GM19025 (cell line): ENCODE data around the gene CLVS2.

Experiments
- ATAC-seq: cut with Tn5 transposase; IDR thresholded peaks from one replicate; pipeline ENCODE4 v1.9.1; 2021; ENCODE audit warnings: mild to moderate bottlenecking, low read depth, moderate library complexity; ENCODE audit not compliant: unreplicated experiment

CLVS2 gene

DNA sequence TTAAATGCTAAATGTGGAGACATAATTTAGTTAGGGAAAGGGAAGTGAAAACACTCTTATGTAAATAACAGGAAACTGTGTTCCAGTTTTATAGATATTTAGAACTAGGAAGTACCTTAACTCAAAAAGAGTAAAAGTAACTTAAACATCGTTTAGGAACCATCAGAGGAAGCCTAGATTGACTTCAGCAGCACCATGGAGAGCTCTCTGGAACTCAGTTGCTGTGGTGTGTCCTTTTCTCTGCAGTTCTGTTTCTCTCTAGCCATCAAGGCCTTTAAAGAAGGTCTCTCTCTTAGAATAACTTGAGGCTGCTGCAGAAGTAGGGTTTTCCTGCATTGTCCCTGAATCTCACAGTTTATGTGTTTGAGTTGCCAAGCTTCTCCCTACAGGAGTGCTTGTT lies 26.9 kb downstream of the CLVS2 start:
- no peak for ATAC-seq

DNA sequence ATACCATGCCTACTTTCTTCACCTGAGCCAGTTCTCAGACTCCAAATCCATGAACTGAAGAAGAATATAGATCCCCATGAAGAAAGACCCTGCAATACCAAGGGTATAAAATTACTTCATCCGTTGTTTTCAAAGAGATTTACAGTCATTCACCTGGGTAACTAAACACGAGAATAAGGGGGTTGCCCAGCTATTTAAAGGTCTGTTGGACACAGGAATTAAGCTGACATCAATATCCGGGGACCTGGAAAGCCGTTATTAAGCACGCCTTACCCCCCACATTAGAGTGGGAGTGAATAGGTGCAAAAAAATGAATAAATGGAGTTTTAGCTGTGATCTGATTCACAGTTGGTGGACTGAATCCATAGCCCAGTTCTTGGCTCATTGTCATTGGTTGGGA lies 28.9 kb downstream of the CLVS2 start:
- ATAC-seq: no peak

DNA sequence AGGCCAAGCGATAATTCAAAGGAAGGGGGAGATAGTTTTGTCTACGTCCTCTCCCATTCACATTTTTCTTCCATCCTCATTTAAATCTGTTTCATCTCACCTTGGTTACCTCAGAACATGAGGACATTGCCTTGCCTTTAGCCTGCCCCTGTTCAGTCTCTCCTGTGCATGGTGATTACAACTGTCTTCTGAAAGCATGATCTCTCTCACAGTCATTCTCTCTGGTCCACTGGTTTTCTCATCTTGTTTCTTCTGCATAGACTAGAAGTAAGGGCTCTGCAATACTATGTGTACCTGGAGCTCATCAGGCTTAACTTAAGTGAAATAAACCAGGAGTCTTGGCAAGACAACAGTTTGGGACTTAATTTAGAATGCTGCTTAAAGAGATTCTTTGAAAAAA lies 31.4 kb downstream of the CLVS2 start:
- no peak for ATAC-seq

DNA sequence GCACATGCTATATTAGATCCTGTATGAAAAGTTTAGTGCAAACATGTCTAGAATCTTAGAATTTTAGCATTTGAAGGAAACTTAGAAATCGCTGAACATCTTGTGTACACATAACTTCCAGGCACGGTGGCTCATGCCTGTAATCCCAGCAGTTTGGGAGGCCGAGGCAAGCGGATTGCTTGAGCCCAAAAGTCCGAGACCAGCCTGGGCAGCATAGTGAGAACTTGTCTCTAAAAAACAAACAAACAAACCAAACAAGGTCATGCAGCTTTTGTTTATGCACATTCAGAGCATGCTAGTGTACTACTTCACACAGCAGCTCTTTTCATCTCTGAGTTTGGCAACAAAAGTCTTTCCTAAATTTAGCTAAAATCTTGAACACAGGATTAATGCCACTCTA lies 32.2 kb downstream of the CLVS2 start:
- no peak for ATAC-seq

DNA sequence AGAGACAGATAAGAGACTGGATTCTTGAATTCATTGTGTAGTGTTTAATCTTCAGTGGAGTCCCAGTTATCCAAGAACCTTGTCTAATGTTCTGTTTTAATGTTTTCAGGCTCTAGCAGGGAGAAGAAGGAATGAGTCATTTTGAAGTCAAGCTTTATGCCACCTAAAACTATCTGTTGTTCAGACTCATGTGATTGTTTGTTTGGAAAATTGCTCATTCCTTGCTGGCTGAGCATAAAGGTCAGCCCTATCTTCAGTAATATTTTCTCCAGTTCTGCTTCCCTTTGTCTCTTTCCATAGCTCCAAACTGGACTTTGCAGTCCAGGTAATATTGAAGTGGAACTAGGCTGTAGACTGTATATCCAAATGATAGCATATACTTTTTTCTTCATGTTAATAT lies 34.2 kb downstream of the CLVS2 start:
- no peak for ATAC-seq

DNA sequence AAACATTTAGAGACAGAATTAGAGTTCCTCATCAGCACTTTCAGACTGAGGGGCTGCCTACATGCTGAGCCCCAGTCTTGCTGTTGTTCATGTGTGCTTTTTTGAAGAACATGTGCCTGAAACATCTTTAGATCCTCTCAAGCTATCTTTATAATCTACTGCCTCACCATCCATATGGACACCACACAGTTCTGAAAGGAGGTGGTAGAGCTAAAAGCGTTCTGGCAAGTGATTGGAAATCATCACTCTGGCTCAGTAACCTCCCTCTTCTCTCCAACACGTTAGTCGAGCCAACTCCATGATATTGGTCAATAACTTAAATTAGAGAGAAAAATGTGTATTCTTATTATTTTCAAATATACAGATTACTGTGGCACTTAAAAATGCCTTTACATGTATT lies 40.6 kb downstream of the CLVS2 start:
- no peak for ATAC-seq

DNA sequence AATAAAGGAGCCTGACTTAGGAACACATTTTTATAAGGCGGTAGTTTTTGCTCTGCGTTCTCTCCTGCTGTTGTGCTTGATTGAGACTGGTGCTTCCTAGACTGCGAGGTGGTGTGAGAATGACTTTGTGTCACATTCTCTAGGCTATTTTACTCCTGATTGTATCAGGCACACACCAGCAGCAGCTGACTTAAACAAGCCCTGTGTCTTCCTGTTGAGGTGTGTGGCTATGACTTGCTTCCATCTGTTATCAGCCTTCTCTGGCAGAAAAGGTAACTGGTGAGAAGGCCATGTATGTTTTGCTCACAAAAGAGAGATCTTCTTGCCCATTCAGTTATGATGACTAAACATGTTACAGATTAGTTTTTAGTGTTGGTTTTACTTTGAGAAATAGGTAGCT lies 43.4 kb downstream of the CLVS2 start:
- ATAC-seq: no peak

DNA sequence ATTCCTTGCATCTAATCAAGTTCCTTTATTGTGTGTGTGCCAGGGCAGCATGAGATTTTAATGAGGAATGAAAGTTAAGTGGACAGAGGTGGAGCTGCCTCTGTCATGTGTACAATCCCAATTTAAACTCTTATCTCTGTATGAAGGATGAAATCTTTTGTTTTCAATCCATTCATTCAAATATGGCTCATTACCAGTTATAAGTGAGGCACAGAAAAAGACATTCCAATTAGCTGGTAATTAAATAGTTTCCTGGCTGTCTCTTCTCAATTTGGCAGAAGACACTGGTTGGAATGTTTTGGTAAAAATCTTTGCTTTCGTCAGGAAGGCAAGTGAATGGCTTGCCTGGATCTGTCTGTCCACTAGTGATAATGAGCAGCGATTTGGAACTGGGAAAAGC lies 46.4 kb downstream of the CLVS2 start:
- no peak for ATAC-seq

DNA sequence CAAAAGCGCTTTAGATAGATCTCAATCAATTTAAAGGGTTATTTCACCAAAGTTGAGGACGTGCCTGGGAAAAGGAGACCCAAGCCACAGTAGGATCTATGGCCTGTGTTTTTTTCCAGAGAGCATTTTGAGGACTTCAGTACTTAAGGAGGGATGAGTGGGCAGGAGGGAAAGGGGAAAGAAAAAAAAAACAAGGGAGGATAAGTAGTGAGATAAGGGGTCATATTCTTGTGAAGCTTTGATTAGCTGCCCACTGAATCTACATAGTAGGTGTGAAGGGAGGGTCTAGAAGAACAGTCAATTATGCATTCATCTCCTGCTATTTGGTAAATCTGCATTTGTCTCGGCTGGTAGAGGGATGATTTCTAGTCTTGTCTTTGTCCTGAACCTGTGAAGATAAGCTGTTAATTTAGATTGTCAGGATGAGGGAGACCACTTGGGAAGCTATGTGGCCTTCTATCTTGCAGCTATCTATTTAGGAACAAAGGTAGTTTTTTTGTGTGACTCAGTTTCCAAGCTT lies 48.4 kb downstream of the CLVS2 start:
- no peak for ATAC-seq

DNA sequence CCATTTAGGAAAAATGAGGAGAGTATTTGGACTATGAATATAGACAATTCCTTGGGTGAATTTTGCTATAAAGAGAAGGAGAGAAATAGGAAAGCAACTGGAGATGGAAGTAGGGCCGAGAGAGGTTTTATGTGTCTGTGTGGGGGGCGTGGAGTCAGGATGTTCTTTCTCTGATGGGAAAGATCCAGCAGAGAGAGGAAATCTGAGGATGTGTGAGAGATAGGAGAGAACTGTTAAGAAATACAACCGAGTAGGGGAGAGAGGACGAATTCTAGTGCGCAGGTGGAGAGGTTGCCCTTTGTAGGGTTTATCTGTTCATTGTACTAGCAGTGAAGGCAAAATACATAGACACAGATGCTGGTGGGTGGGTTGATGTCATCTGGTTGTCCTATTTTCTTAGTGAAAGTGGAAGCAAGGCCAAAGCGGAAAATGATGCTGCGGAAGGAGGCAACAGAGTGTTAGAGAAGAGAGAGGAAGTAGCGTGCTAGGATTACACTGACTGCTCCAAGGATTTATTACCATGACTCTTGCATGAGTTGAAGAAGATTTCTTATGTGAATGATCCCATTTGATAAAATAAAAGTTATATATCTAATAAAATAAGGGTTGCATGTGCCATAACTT lies 57.7 kb downstream of the CLVS2 start:
- no peak for ATAC-seq

DNA sequence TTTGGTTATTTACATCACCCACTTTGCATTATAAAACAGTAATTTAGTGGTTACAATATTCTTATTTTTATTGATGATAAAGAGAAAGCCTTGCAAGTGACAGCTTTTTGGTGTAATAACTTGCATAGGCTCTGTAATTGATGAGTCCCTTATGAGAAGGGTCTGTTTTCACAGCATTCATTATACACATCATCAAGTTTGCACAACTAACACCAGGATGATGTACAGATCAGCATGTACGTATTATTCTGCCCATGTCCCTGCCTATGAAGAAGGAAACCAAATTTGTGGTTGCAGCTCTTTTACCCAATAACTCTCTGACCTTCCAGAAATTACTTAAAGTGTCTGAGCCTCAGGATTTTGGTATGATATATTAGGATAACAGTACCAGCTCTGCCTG lies 59.2 kb downstream of the CLVS2 start:
- ATAC-seq: no peak

DNA sequence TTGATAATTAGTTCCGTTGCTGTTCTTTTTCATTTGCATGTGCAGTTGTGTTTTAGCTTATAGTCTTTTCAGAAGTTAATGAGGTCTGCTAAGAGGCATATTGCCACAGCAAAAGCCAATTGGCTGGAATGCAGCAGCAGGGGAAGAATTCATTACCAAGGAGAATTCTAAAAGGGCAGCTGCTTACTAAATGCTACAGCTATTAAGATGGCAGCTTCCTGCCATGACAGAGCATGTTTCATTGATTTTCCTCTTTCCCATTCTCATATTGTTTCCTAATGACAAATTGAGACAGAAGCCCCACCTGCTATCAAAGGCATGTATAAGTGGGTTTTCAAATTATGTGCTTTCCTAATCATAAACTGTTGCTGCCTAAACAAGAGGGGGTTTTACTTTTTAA lies 66.6 kb downstream of the CLVS2 start:
- ATAC-seq: no peak

DNA sequence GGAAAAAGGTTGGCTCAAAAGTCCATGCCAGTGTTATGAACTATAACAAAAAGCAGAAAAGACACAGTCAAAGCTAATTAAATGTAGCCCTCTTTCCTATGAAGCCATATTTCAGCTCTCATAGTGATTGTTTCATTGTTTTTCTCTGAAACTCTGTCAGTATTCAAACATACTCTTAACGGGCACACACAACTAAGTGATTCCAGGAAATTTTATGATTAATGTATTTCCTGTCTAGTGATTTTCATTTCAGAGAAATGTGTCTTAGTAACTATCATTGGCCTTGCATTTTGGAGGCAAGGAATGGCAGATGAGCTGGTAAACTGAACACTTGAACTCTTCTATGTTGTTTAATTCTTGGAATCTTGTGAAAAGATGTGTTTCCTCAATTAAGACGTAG lies 68.0 kb downstream of the CLVS2 start:
- ATAC-seq: no peak

DNA sequence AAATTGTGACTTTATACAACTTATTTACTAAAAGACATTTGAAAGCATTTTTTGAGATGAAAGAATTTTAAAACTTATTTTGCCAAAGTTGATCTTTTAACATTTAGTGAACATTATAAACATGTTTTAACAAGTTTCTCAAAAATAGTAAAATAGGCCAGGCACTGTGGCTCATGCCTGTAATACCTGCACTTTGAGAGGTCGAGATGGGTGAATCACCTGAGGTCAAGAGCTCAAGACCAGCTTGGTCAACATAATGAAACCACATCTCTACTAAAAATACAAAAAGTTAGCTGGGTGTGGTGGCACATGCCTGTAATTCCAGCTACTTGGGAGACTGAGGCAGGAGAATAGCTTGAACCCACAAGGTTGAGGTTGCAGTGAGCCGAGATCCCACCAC lies 78.6 kb downstream of the CLVS2 start:
- ATAC-seq: no peak

DNA sequence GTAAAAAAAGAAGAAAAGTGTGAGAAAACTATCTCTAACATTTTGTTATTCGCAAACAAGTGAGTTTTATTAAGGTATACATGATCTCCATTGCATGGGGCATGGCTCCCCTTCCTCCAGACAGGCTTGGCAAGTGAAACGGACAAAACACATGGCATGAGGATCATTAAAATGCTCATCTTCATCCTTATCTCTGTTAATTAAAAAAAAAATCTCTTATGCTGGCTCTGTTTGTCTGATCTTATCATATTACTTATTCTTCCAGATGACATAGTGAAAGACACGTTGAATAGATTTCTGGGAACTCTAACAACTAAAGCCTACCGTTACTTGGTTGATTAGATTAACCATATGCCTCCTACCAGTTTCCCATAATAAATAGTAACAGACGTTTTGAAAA lies 89.4 kb downstream of the CLVS2 start:
- no peak for ATAC-seq

DNA sequence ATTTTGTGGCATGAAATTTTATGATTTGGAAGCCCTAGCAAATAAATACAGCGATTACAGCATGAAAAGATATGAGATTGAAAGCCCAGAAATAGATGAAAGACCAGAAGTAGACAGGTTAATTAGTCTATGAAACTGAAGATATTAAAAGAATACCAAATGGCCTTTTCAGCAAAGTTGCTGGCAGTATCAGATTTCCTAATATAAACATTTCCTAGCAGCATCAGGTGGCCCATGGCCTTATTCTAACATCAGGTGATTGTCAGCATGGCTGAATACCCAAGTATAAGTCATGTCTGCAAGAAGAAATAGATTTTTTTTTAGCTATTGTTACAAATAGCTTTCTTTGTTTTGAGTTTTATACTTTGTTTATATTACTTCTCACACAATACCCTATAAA lies 93.2 kb downstream of the CLVS2 start:
- ATAC-seq: no peak

DNA sequence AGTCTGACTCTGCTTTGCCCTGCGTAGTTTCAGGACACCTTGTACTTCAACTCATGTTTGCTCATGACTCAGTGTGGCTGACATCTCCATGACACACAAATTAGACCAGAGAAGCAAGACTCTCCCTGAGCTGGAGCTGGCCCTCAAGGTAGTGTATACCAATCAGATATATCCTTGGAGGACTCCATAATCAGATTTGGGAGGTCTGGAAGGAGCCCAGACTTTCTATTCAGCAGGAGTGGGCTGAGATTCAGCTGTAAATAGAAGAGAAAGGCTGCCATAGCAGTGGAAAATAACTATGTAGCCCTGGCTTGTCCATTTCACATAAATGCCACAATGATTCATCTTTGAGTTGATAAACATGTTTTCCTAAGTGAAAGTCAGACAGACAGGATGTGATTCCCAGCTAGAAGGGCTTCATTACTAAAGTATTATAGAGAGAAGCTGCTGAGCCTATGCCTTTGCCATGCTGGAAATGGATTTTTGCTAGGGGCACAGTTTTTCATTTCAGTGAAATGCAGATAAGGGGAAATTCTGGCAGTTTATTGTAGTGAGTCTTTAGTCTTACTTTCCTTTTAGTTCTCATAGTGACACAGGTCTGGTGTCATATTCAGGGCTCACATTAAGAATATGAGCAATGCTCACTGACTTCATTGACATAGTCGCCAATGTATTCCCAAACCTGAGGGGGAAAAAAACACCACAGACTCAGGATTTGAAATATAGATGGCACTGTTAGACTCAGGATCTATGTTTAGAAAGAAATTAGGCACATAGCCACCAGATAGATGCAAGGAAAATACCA lies 95.3 kb downstream of the CLVS2 start:
- ATAC-seq: no peak

DNA sequence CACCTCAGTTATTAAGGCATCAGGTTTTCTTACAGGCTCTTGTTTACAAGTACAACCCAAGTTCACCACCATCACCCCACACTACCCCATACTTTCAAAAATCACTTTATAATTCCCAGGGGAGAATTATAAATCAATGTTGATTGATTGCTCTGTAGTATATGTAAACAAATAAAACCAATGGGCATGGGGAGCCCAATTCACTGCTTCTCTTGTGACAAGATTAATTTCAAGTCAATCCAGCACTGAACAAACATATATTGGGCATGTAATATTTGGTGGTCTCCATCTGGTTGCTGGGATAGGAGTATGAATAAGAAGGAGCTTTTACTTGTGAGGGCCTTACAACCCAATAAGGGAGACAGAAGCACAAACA lies 95.8 kb downstream of the CLVS2 start:
- ATAC-seq: no peak

DNA sequence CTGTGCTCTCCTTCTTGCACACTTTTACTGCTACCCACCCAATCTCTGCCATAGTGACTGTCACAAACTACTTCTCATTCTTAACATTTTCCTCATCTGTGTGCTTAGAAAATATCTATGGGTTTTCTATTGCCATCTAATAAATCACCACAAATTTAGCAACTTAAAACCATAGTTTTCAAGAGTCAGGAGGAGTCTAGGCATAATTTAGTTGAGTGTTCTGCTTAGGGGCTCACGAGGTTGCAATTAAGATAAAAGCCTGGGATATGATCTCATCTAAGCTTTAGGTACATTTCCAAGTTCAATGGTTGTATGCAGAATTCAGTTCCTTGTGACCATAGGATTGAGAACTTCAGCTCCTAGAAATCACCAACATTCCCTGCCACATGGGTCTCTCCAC lies 98.8 kb downstream of the CLVS2 start:
- no peak for ATAC-seq

DNA sequence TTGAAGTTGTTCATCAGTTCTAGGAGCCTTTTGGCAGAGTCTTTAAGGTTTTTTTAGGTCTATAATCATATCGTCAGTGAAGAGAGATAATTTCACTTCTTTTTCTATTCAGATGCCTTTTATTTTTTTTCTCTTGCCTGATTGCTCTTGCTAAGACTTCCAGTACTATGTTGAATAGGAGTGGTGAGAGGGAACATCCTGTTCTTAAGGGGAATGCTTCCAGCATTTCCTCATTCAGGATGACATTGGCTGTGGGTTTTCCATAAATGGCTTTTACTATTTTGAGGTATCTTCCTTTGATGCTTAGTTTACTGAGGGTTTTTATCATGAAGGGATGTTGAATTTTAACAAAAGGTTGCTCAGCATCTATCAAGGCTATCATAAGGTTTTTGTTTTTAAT lies 109.5 kb downstream of the CLVS2 start:
- ATAC-seq: no peak

DNA sequence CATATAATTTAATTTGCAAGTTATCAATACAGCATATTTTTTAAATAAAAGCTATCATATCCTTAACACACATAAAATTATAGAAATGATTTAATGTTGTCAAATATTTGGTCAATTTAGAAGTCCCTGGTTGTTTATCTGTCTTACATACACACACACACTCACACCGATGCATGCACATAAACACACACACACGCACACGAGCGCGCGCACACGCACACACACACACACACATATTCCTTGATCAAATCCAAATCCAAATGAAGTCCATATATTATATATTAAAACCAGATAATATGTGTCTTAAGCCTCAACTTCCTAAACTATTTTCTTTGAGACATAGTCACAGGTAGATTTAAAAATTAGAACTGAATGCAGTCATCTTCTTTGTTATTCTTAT lies 120.3 kb downstream of the CLVS2 start:
- no peak for ATAC-seq

DNA sequence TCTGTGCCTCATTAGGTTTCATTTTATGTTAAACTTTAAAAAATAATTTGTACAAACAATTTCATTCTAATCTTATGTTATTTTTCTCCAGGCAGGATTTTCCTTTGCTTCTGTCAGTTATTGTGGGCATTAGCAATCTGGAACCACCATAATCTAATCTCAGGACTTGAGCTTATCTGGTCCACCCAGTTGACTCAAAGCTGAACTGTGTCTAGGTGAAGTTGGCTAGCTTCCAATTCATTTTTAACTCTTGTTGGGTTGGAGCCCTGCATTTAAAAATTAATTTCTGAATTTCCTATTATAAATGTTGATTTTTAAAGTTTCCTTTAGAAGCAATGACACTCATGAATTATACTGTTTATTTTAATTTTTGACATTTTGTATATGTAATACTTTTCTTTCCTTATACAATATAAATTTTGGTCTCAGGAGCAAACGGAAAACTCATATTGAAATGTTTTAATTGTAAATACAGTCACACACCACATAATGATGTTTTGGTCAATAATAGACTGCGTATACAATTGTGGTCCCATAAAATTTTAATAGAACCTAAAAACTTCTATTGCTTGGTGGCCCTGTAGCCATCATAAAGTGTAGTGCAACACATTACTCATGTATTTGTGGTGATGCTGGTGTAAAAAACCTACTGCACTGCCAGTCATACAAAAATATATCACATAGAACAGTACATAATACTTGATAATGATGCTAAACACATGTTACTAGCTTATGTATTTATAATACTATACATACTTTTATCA lies 121.3 kb downstream of the CLVS2 start:
- no peak for ATAC-seq
